GM19395 (cell line): ENCODE measurements around the gene PAFAH1B1.
"Not testable (repeated sequence)": the region's sequence is repeated elsewhere in the genome, so short reads cannot be mapped to it uniquely, and the experiment has no call there.

Experiments used
- ATAC-seq: cut with Tn5 transposase; IDR thresholded peaks from one replicate; pipeline ENCODE4 v1.9.1; 2021; ENCODE audit warnings: mild to moderate bottlenecking, moderate library complexity; ENCODE audit not compliant: unreplicated experiment

PAFAH1B1 gene

GRCh38 chr17:2687074-2687418 is 93.6 kb downstream of the PAFAH1B1 start:
- ATAC-seq, result no peak

- no peak for ATAC-seq
These were observed 95.2 kb downstream of the PAFAH1B1 start for GRCh38 chr17:2688351-2689342.

GRCh38 chr17:2689411-2690164 is 96.1 kb downstream of the PAFAH1B1 start:
- no peak for ATAC-seq

GRCh38 chr17:2690165-2691068 is 97.0 kb downstream of the PAFAH1B1 start:
- no peak for ATAC-seq

GRCh38 chr17:2691069-2691871 is 97.8 kb downstream of the PAFAH1B1 start:
- no peak for ATAC-seq

- ATAC-seq, result no peak
These were observed 98.7 kb downstream of the PAFAH1B1 start for GRCh38 chr17:2691965-2692780.

- ATAC-seq, result no peak
These were observed 99.3 kb downstream of the PAFAH1B1 start for GRCh38 chr17:2692781-2693135.

GRCh38 chr17:2693561-2694380 is 100.3 kb downstream of the PAFAH1B1 start:
- no peak for ATAC-seq

- no peak for ATAC-seq
These were observed 101.2 kb downstream of the PAFAH1B1 start for GRCh38 chr17:2694381-2695242.

GRCh38 chr17:2695243-2695960 is 101.9 kb downstream of the PAFAH1B1 start:
- ATAC-seq, result no peak

GRCh38 chr17:2695961-2696760 is 102.7 kb downstream of the PAFAH1B1 start:
- ATAC-seq, result no peak

GRCh38 chr17:2697611-2698162 is 104.2 kb downstream of the PAFAH1B1 start:
- ATAC-seq, result no peak

- not testable (repeated sequence) for ATAC-seq
These were observed 105.9 kb downstream of the PAFAH1B1 start for GRCh38 chr17:2699216-2699805.

- ATAC-seq, result no peak
These were observed 106.6 kb downstream of the PAFAH1B1 start for GRCh38 chr17:2700030-2700490.

GRCh38 chr17:2700491-2701141 is 107.2 kb downstream of the PAFAH1B1 start:
- ATAC-seq, result no peak
